Left lobe of liver (tissue), 2 donors: ENCODE data around the gene MGLL. TPM values are rescaled to one million over a fixed set of nuclear protein-coding genes. Genes with fewer than 3 reads are reported as not detected.
A peak's percentile ranks its signal among the peaks of the same experiment; 100 is the strongest.
"Not testable (repeated sequence)": the region's sequence is repeated elsewhere in the genome, so short reads cannot be mapped to it uniquely, and the experiment has no call there.

Experiments used
- ATAC-seq: fragments of 200-7000 bp; cut with Tn5 transposase; one replicate; pipeline ENCODE4 v1.9.1; 2020; ENCODE audit warnings: mild to moderate bottlenecking, moderate library complexity
- DNase-seq: peaks from one replicate; pipeline ENCODE4 v3.0.0-alpha.2; 2020; ENCODE audit warnings: low spot score
- total RNA-seq: library from RNA; stranded (reverse); gene quantifications from one replicate; pipeline ENCODE4 v1.2.1, GENCODE V29; 2021
- donor health status: DM: no; HTN: no; CAD: no; lungs with moderate emphysema.
- donor health status: DM: no; HTN: yes; CAD: no.

MGLL gene
- total RNA-seq, 1 donor from 2014 or later, result 139 TPM

DNA sequence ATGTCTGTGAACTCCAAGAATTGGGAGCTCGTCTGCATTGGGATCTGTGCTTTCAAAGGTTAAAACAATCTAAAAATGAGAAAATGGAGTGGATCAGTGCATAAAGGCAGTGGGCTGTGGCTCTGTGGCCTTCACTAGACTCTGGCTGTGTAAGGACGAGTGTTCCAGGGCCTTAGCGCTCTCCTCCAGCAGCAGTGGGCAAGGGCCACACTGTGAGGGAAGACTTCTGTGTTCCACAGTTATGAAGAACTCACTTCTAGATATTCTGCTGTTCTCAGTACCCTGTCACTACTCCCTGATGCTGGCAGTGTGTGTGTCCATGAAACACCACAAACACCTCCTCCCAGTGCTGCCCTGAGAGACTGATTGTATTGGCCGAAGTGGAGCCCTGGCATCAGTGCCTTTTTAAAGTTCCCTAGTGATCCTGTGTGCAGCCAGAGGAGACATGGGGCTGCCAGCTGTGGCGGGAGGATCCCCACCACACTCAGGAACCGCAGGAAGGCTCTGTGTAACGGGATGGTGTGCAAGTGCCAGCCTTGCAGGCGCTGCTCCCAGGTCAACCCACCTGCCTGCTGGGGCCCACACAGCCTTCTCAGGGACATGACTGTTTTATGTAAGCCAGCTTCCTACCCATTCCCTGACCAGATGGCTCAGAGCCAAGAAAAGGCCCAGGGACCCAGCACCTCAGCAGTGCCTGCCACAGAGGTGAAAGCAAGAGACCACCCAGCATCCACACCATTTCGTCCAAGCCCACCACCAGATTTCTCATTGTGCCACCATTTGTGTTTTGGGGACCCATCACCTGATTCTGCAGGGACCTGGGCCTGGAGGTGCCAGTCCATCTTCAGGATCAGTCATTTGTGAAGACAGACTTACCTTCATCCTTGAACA, 109.2 kb downstream of the MGLL start:
- no peak for DNase-seq

DNA sequence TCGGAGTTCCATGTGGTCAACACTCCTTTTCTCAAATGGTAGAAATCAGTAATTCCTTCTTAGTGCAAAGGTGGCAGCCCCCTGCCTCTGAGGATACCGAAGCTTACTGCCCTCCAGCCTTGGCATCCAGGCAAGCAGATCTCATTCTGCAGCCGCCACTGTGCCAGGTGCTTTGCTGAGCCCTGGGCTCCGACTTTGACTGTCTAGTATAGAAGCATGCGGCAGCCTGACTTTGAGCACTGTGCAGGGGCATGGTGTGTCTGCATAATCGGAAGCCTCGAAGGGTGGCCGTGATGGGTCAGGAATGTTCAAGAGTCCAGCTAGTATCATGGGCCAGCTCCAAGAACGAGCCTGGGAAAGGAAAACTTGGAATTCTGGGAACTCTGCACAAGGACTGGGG, 109.9 kb downstream of the MGLL start:
- ATAC-seq (no peak), DNase-seq (no peak)

More for the DNA sequence above, 109.2 kb downstream of the MGLL start:
- ATAC-seq, result peak; percentile 16

DNA sequence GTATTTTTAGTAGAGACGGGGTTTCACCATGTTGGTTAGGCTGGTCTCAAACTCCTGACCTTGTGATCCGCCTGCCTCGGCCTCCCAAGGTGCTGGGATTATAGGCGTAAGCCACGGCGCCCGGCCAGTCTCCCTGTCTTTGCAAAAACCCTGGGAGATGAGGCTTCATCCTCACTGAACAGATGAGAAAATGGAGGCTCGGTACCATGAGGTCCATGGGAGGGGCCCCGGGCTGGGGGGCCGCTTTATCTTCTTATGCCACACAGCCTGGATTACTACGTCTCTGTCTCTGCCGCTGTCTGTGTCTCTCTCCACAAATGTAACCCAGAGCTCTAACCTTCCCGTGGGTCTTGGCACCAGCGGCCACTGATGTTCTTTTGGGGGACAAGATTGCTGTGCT, 110.4 kb downstream of the MGLL start:
- no peak for ATAC-seq
- no peak for DNase-seq

DNA sequence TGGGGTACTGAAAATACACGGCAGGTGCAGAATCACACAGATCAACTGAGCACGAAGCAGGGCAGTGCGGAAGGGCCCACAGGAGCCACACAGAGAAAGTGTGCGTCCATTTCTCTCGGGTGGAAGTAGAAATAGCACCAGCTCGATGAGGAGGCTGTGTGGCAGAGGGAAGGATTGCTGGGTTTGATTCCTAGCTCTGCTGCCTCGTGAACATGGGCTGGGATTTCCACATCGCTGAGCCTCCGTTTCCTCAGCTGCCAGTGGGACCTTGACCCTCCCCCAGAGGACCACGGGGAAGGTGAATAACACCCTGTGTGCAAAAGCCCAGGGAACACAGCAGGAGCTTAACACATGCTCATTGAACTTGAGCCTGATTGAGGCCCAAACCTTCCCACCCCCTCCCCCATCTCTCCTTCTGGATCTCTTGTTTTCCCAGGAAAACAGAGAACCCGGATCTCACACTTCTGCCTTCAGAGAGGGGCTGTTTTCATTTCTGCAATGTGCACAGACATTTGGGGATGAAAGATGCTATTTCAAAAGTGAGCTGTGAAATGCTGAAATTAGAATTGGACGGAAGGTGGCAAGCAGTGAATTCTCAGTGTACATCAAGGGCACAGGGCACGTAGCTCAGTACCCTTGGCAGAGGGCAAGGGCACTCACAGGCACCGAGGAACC, 111.2 kb downstream of the MGLL start:
- no peak for ATAC-seq
- peak; percentile 37 for DNase-seq

DNA sequence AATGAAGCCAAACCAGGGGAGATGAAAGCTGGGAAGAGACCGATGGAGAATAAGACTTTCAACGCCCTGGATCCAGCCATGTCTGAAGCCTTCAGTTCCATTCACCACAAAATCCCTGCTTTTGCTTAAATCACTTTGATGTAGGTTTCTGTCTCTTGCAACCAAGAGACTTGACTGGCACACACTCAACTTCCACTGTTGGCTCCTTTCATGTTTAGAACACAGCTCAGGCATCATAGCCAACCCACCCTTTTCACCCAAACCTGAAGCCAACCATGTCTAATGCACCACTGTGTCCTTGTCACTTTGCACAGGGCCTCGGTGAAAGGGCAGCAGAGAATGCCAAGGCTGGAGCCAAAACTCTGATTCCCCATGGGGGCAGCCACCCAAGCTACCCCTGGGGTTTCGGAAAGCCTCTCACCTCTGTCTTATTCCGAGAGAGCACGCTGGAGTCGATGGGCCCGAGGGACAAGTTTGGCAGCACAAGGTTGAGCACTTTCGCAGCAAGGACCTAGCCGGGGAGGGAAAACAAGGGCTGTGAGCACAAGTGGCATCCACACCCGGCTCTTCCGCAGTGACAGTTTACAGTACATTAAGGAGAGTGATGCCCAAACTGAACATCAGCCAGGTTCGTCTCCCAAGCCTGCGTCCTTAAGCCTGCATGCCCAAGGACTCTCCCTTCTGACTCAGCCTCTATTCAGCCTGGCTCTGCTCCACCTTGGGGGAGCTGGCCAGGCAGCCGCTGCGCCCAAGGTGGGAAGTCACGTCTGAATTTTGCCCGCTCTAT, 112.0 kb downstream of the MGLL start:
- ATAC-seq, result no peak
- DNase-seq, result peak; percentile 43

DNA sequence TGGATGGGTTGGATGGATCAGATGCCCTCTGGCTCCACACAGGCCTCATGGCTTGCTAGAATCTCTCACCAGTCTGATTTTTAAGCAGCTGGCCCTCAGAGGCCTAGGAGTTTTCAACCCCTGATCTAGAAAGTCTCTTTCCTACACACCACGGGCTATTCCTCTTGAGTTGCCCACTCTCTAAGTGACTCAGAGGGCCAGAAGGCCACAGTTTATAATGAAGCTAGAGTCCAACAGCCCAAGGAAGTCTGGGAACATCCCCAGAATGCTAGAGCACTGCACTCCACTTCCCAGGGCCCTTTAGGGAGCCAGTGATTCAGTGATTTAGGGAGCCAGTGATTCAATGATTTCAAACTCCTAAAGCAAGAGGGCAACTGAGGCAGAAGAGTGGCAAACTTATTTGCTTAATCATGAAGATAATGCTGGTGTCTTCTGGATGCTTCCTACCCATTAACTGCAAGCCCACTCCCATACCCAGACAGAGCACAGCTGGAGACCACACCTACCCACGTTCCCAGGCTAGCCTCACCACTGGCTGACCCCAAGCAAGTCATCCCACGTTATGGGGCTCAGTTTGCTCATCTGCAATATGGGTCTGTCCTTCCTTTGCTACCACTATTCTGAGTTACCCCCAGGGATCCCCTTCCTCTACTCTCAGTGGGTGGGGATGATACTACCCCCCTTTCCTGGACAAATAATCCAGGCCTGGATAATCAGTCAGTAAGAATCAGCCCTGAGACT, 112.8 kb downstream of the MGLL start:
- peak; percentile 8 for DNase-seq
- no peak for ATAC-seq

DNA sequence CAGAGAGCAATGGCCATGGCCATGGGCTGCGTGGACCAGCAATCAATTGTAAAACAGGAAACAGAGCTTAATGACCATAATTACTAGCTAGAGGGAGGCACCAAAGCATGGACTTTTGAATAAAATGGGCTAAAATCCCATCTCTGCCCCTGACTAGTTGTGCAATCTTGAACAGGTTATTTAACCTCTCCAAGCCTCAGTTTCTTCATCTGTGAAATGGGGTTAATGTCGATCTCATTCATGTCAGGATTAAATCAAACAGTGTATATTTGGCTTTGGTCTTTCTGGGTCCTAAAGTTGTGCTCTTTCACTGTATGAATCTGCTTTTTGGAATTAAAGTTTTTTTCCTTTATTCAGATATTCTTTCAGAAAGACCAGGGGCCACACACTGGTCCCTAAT, 113.5 kb downstream of the MGLL start:
- no peak for DNase-seq
- ATAC-seq, result no peak

DNA sequence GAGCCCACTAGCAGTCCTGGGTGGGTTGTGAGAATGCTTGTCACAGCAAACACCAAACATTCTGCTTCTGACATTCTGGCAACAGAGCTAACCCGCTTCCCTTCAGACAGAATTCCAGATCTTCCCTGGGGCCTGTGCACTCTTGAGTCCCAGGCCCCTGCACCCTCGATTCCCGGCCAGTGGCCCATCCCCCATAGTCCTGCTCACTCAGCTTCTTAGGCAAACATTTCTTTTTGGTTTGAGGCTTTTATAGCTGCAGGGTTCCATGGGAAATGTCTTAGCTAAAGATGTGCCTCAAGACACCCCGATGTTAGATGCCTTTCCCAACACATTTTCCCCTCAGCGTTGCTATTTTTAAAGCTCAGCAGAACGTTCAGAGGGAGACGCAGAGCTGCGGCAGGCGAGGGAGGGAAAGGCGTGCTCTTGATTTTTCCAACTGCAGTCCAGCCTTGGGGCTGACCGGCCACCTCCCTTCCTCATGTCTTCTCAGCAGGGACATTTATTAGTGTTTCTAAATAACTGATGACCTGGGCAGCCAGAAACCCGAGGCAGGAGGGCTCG, 114.4 kb downstream of the MGLL start:
- ATAC-seq (no peak), DNase-seq (peak; percentile 35)

DNA sequence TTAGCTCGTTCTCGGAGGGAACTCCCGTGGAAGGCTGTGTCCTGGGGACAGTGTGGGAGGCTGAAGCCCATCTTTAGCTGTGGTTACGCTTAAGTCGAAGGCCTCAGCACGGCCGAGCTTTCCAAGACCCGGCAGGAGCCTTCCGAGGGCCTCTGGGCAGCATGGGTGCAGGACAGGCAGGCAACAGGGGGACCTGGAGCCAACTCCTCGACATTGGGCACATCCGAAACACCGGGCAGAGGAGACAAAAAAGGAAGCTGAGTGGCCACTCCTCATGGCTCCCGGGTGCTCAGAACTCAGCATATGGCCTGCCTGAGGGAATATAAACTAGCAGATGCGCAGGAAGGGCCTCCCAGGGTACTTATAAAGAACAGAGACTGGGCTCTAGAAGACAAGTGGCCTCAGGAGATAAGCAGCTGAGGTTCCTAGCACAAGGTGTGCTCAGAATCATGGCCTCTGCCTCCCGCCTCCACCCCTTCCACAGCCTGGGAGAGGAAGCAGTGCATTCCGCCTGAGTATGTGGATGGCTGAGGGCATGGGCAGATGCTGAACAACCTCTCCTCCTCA, 115.4 kb downstream of the MGLL start:
- peak; percentile 39 for DNase-seq
- no peak for ATAC-seq

DNA sequence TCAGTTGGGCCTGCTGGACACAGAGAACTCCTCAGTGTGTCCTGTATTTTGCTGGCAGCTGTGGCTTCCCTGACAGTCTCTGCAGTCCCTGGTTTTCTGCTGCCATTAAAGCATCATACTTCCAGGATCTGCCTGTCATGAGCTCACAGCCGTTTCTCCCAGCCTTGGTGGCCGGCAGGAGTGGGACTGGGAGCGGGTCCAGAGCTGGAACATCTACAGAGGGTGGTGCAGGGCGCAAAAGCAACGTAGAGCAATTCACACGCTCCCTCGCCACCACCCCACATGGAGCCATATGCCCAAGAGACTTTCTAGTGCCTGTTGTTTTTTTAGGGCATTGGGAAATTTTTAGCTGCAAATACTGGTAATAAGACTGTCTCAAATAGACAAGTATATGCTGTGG, 116.0 kb downstream of the MGLL start:
- ATAC-seq (no peak), DNase-seq (no peak)

DNA sequence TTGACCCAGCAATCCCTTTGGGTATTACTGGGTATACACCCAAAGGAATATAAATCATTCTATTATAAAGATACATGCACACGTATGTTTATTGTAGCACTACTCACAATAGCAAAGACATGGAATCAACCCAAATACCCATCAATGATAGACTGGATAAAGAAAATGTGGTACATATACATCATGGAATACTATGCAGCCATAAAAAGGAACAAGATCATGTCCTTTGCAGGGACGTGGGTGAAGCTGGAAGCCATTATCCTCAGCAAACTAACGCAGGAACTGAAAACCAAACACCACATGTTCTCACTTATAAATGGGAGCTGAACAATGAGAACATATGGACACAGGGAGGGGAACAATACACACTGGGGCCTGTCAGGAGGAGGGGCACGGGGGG, 117.5 kb downstream of the MGLL start:
- not testable (repeated sequence) for ATAC-seq, DNase-seq

DNA sequence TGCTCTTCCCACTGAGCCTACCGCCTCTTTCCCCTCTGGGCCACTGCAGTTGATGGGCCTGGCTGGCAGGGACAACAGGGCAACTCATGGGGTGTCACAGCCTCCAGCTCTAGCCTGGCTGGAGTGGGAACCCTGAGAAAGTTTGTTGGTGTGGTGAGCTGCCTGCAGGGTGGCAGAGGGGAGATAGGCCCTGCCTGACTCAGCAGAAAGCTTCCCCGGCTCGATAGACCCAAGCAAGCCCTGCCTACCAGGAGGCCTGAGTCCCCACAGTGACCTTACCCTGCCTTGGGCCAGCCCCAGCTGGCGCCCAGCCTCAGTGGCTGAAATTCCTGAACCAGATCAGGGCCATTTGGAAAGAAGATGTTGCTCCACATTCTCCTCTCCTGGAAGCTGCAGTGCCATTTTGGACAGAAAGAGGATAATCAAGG, 120.2 kb downstream of the MGLL start:
- peak; percentile 95 for DNase-seq
- peak; percentile 76 for ATAC-seq

DNA sequence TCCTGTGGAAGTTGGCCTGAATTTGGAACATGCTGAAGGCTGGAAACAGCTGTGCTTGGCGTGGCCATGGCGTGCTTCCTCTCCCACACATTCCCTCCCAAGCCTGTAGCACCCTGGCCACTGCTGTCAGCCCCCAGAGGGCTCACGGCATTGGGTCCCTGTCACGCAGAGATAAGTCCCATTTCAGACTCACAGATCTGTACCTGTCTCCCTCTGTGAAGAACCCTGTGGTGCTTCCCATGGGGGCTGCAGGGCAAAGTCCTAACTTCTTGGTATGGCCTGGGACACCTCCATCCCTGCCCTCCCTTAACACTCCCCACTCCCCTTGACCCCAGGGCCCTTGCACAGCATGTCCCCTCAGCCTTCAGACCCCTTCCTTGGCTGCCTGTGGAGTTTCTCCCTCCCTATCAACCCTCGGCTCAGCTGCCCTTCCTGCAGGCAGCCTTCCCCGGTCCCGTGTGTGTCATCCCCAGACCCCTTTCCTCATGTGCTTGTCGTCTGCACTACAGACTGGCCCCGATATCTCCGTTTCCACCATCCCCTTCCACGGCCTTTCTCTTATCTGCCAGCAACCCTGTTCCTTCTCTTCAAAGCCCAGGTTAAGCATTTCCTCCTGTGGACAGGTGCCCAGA, 120.9 kb downstream of the MGLL start:
- DNase-seq, result no peak
- ATAC-seq, result no peak

DNA sequence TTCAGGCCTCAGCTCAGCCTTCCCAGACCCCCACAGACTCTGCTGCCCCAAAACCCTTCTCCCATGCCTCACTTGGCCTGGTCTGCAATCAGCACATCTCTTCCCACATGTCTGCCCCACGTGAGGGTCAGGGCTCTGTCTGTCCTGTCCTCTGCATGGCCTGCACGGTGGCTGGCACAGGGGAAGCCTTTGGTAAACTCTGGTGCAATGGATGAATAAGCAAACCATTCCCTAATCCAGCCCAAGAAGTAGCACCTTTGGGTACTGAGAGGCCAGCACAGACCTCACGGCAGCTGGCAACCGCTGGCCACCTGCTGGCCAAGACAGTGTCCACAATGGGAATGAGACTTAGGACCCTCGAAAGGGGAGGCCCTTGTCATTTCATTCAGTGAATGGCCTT, 121.9 kb downstream of the MGLL start:
- ATAC-seq (peak; percentile 33), DNase-seq (peak; percentile 85)

DNA sequence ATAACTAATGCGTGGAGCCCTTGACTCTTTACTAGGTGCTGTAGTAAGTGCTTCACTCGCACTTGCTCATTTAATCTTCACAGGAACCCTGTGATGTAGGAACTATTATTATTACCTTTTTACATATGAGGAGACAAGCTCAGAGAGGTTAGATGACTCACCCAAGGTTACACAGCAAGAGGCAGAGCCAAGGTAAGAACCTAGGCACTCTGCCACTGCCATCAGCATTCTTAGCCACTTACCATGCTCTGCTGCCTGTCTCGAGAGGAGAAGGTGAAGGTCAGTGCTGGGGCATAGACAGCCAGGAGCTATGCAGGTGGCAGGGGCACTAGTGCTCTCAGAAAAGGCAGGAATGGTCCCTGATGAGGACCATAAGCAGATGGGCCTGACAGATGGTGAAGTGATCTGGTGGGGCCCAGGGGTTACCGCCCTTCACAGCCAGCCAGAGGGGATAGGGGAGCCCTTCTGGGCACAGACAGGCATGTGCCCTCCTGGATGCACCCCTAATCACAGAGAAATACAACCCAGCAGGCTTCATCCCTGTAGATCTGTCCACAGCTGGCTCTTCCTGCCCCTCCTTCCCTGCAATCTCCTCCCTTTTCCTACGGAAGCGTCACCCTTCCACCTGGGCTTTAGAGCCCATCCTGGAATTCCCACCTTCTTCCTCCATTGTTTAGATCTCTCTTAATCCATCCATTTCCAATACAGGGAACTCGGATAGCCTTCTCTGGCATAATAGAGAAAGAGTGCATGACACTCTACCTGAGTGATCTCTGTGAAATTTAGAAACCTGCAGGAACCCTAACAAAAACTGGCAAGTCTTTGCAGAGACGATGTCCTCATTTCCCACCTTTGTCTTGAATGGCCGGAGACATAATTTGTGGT, 122.7 kb downstream of the MGLL start:
- ATAC-seq (no peak), DNase-seq (no peak)

DNA sequence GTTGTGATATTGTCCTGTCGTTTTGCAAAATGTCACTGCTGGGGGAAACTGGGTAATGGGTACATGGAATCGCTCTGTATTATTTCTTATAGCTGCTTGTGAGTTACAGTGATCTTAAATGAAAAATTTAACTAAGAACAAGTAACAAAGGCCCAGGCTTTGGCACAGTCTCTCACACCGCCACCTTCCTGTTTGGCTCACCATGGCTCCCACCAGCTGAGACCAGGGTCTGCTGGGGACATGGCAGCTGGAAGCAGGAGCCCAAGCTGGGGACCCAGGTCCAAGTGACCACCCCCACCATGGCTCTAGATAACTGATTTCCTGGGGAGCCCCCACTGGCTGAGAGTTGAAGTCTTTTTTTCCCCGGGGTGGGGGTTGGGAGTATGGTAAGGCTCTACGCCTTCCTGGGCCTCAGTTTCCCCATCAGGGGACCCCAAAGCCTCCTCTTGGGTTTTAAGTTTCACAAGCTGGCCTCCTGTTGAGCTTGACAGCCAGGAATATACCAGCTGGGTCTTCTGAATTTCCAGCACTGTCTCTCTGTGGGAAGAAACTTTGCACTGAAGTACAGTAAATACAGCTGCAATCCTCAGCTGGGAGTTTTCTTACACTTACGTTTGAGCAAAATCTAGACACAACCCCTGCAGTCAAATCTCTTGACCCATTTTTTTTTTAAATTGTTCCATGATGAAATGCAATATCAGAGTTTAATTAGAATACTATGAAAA, 123.5 kb downstream of the MGLL start:
- ATAC-seq (no peak), DNase-seq (no peak)

DNA sequence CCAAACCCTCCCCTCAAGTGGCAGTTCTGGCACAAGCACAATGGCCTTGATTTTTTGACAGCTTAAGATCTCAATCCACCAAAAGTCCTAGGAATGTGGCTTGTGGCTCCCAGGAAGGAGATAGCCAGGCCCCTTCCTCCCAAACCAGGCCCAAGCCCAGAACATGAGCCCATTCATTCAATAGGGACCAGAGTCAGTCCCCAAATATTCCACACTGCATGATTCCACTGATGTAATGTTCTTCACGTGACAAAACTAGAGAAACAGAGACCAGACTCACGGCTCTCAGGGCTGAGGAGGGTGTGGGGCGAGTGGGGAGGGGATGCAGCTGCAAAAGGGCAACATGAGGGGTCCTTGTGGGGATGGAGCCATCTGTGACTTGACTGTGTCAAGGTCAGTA, 124.0 kb downstream of the MGLL start:
- DNase-seq (no peak), ATAC-seq (no peak)
